ENCODE measurements around the gene LRRTM1. TPM values are rescaled to one million over a fixed set of nuclear protein-coding genes. Genes with fewer than 3 reads are reported as not detected.

The LRRTM1 gene
- total RNA-seq, 4 donors from 2014 or later = 0.16 to 7.9 (median 0.68) TPM; not detected in 1

DNA sequence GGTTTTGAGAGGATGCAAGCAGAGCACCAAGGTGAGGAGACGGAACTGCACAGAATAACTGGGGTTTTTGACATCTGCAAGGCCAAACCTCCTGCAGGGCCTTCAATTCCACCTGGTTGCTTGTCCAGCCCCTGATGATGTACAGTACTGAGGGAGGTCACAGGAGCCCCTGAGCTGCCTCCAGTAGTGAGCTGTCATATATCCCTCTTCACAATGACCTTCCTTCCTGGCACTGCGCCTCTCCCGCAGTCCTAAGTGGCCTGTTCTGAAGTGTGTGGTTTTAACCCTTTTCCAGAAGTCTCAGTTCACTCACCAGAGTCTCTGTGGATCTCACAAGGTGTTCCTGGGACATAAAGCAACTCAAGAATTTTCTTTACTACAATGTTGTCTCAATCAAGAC is 45.3 kb downstream of the LRRTM1 start:
- no peaks in the 10 kb centered on the region for H3K36me3 ChIP-seq
- H3K9me3 ChIP-seq = no peaks in the 10 kb centered on the region
- no peaks in the 10 kb centered on the region for H3K27me3 ChIP-seq
- no peaks in the 10 kb centered on the region for H3K4me1 ChIP-seq
- H3K4me3 ChIP-seq = no peak overlapping the region
- in situ Hi-C loops (cut with MboI; ENCODE audit: low pct_ligation_motif_present in 1 of 4, low pct_unique_long_range_greater_than_20kb in 1 of 4, low sequenced_read_pairs in 3 of 4) = no loop called here
- WGBS, 2 donors (ENCODE audit: low coverage in 1 of 2) = 63 to 100% methylated on average over 1 to 3 of the region's 3 CpGs
- TF ChIP-seq, protein P1, sequence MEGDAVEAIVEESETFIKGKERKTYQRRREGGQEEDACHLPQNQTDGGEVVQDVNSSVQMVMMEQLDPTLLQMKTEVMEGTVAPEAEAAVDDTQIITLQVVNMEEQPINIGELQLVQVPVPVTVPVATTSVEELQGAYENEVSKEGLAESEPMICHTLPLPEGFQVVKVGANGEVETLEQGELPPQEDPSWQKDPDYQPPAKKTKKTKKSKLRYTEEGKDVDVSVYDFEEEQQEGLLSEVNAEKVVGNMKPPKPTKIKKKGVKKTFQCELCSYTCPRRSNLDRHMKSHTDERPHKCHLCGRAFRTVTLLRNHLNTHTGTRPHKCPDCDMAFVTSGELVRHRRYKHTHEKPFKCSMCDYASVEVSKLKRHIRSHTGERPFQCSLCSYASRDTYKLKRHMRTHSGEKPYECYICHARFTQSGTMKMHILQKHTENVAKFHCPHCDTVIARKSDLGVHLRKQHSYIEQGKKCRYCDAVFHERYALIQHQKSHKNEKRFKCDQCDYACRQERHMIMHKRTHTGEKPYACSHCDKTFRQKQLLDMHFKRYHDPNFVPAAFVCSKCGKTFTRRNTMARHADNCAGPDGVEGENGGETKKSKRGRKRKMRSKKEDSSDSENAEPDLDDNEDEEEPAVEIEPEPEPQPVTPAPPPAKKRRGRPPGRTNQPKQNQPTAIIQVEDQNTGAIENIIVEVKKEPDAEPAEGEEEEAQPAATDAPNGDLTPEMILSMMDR (IDR thresholded peaks at IDR 0.05) = no peak
- TF ChIP-seq POLR2AphosphoS5 (IDR thresholded peaks at IDR 0.05) = no peak
- no peak for TF ChIP-seq EP300 (IDR thresholded peaks at IDR 0.05; ENCODE audit: low read depth)
- TF ChIP-seq POLR2A (IDR thresholded peaks at IDR 0.05) = no peak
- intact Hi-C loops (cut with DNase I; ENCODE audit: low total_unique reads) = no loop called here
- H3K27ac ChIP-seq = no peak overlapping the region
- no peak for DNase-seq

DNA sequence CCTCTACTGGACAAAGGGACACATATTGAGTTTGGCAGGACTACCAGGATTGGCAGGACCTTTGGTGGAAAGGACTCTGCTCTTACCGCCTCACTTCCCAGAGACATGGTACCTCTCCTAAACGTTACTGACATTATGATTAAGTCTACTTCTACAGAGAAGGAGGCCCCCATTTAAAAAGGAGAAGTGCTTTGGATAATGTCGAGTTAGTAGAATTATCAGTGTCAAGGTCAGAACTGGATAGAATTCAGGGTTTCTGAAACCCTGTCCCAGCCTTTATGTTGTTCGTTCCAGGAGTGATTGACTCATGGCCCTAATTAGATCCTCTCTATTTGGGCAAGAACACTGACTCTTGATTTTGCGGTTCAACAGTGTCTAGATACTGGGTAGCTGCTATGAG is 45.8 kb downstream of the LRRTM1 start:
- Histone ChIP-seq H3K4me1 (no peaks in the 10 kb centered on the region), H3K9me3 (no peaks in the 10 kb centered on the region), H3K27ac (no peak overlapping the region), H3K27me3 (no peaks in the 10 kb centered on the region), H3K4me3 (no peak overlapping the region), H3K36me3 (no peaks in the 10 kb centered on the region)
- in situ Hi-C loops (cut with MboI; ENCODE audit: low pct_ligation_motif_present in 1 of 4, low pct_unique_long_range_greater_than_20kb in 1 of 4, low sequenced_read_pairs in 3 of 4) (no loop called here), intact Hi-C loops (cut with DNase I; ENCODE audit: low total_unique reads) (no loop called here)
- WGBS, 2 donors (ENCODE audit: low coverage in 1 of 2) = 78 to 89% methylated on average over 3 to 5 of the region's 5 CpGs
- no peak for DNase-seq
- TF ChIP-seq POLR2A (IDR thresholded peaks at IDR 0.05) = no peak
- TF ChIP-seq POLR2AphosphoS5 (IDR thresholded peaks at IDR 0.05) = no peak
- TF ChIP-seq, protein P1 (IDR thresholded peaks at IDR 0.05) = no peak
- TF ChIP-seq EP300 (IDR thresholded peaks at IDR 0.05; ENCODE audit: low read depth) = no peak

DNA sequence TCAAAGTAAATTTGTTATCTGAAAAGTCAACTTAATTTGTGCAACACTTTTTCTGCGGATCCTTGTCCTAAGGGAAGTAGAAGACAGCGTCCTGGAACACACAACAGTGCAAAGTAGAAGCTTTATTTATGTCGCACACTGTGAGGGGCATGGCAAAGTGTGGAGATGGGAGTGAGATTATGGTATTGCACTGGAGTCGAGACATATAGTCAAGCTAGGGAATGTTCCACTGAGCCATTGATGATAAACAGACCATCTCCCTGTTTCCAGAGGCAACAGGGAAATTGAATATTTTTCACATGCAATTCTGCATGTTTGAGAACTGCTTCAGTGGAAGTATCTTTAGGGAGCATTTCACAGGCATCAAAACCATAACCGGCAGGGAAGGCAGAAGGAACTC is 46.2 kb downstream of the LRRTM1 start:
- Histone ChIP-seq H3K4me1 (no peaks in the 10 kb centered on the region), H3K27me3 (no peaks in the 10 kb centered on the region), H3K36me3 (no peaks in the 10 kb centered on the region), H3K9me3 (no peaks in the 10 kb centered on the region), H3K27ac (no peak overlapping the region), H3K4me3 (no peak overlapping the region)
- in situ Hi-C loops (cut with MboI; ENCODE audit: low pct_ligation_motif_present in 1 of 4, low pct_unique_long_range_greater_than_20kb in 1 of 4, low sequenced_read_pairs in 3 of 4) (no loop called here), intact Hi-C loops (cut with DNase I; ENCODE audit: low total_unique reads) (no loop called here)
- no peak for DNase-seq
- 79 to 87% methylated on average over 3 to 5 of the region's 5 CpGs for WGBS, 2 donors (ENCODE audit: low coverage in 1 of 2)
- TF ChIP-seq EP300 (IDR thresholded peaks at IDR 0.05; ENCODE audit: low read depth) = no peak
- no peak for TF ChIP-seq POLR2A (IDR thresholded peaks at IDR 0.05)
- TF ChIP-seq POLR2AphosphoS5 (IDR thresholded peaks at IDR 0.05) = no peak
- TF ChIP-seq, protein P1 (IDR thresholded peaks at IDR 0.05) = no peak

DNA sequence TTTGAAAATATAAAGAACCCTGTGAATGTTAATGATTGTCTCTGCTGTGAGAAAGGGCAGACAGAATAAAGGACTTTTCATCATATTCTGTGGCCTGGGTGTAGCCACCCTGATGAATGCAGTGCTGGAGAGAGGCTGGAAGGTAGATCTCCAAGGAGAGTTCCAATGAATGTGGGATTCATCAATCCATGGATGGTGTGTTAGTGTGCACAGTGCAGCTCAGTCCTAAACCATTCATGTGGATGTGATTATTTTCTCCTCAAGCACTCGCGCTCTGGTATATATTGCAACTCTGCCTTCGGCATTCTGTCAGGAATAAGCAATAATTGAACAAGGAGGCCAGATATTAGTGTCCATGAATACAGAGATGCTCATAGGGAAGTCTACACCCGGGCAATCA is 47.1 kb downstream of the LRRTM1 start:
- WGBS, 2 donors (ENCODE audit: low coverage in 1 of 2) = 91% methylated on average over 4 of the region's 4 CpGs; no CpG with 5 or more reads in 1 of the 2 donors
- in situ Hi-C loops (cut with MboI; ENCODE audit: low pct_ligation_motif_present in 1 of 4, low pct_unique_long_range_greater_than_20kb in 1 of 4, low sequenced_read_pairs in 3 of 4) = no loop called here
- intact Hi-C loops (cut with DNase I; ENCODE audit: low total_unique reads) = no loop called here

More for the DNA sequence above, 47.1 kb downstream of the LRRTM1 start:
- H3K27me3 ChIP-seq = no peaks in the 10 kb centered on the region
- no peak overlapping the region for H3K27ac ChIP-seq
- peaks cover 0 to 4% (median under 1%) of the 10 kb centered on the region in 4 donors for H3K4me1 ChIP-seq
- no peaks in the 10 kb centered on the region for H3K36me3 ChIP-seq
- no peak for TF ChIP-seq POLR2A (IDR thresholded peaks at IDR 0.05)
- TF ChIP-seq, protein P1 (IDR thresholded peaks at IDR 0.05) = no peak
- TF ChIP-seq EP300 (IDR thresholded peaks at IDR 0.05; ENCODE audit: low read depth) = no peak
- no peak for TF ChIP-seq POLR2AphosphoS5 (IDR thresholded peaks at IDR 0.05)
- no peaks in the 10 kb centered on the region for H3K9me3 ChIP-seq
- H3K4me3 ChIP-seq = no peak overlapping the region
- no peak for DNase-seq

Measured in transverse colon (tissue), 4 donors.